ENCODE results near the gene OSCP1. TPM values are rescaled to one million over a fixed set of nuclear protein-coding genes. Genes with fewer than 3 reads are reported as not detected.
A peak's percentile ranks its signal among the peaks of the same experiment; 100 is the strongest.

Gene OSCP1
- total RNA-seq, 1 donor from 2014 or later, result 13.9 TPM

DNA sequence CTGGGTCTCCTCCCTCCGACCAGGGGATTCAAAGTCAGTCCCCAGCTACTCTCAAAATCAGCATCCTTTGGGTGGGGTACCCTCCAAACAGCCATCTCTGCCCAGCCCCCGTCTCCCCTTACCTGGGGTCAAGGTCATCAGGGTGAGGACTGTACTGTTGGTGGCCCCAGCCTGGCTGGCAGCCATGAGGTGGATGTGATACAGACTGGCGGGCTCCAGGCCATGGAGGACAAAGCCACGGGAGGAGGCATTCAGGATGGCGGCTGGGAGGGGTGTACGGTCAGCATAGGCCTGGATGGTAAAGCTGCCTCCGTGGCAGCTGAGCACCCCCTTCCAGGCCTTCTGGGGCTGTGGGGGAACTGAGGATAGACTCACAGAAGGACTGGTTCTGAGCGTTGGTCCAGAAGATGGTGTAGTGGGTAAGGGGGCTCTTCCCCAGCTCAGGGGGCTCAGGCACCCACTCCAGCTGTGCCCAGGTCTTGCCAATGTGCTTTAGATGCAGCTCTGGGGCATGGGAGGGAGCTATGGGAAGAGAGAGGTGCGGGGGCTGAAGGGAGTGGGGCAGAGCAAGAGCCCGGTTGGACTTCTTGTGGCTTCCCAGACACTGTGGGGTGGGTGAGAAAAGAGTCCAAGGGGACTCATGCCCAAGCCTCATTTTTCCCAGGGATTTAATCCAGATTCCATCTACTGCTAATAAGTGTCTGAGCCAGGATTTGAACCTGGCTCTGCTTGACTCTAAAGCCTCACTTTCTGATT is 17.6 kb upstream of the OSCP1 start:
- DNase-seq (ENCODE audit: low read depth), result no peak

GRCh38 chr1:36467027-36467410 is 16.8 kb upstream of the OSCP1 start:
- TF ChIP-seq CTCF (IDR thresholded peaks at IDR 0.05; ENCODE audit: insufficient read depth, low read length, poor library complexity, severe bottlenecking), result no peak

More for the DNA sequence above, 17.6 kb upstream of the OSCP1 start:
- TF ChIP-seq CTCF (IDR thresholded peaks at IDR 0.05; ENCODE audit: insufficient read depth, low read length, poor library complexity, severe bottlenecking), result no peak
- no peak overlapping the region for H3K4me3 ChIP-seq (ENCODE audit: low read depth, low read length)
- peaks cover 7% of the 10 kb centered on the region for H3K27me3 ChIP-seq (ENCODE audit: control insufficient read depth, insufficient read depth, low read length)
- no peaks in the 10 kb centered on the region for H3K36me3 ChIP-seq (ENCODE audit: control insufficient read depth, insufficient read depth, low read length)

GRCh38 chr1:36466370-36467026 is 16.2 kb upstream of the OSCP1 start:
- Histone ChIP-seq H3K27me3 (ENCODE audit: control insufficient read depth, insufficient read depth, low read length) (no peaks in the 10 kb centered on the region), H3K4me3 (ENCODE audit: low read depth, low read length) (no peak overlapping the region), H3K36me3 (ENCODE audit: control insufficient read depth, insufficient read depth, low read length) (no peaks in the 10 kb centered on the region)
- no peak for DNase-seq (ENCODE audit: low read depth)
- TF ChIP-seq CTCF (IDR thresholded peaks at IDR 0.05; ENCODE audit: insufficient read depth, low read length, poor library complexity, severe bottlenecking), result no peak

More at GRCh38 chr1:36467027-36467410, 16.8 kb upstream of the OSCP1 start:
- no peaks in the 10 kb centered on the region for H3K36me3 ChIP-seq (ENCODE audit: control insufficient read depth, insufficient read depth, low read length)
- H3K4me3 ChIP-seq (ENCODE audit: low read depth, low read length), result no peak overlapping the region
- DNase-seq (ENCODE audit: low read depth), result no peak
- H3K27me3 ChIP-seq (ENCODE audit: control insufficient read depth, insufficient read depth, low read length), result peaks cover 3% of the 10 kb centered on the region

DNA sequence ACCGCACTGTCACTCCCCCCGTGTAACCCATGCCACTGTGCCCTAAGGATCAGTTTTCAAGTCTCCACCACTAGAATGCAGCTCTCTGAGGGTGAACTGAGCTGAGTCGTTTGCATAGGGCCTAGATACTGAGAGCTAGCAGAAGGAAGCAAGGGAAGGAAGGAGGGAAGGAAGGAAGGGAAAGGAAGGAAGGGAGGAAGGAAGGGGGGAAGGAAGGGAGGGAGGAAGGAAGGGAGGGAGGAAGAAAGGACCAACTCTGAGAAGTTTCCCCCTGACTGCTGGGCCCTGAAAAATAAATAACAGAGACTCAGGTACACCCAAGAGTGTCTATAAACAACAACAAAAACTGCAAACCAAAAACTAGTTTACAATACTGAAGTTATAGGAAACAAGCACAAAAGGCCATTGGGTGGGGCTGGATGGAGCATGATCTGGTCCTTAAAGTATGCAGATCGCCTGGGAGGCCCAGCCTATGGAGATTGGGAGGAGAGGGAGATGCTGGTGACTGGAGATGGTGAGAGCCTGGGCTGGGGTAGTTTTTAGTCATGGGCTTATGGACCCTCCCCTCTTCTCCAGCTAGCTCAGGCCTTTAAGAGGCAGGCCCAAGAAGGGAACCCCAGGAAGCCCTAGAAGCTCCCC is 15.6 kb upstream of the OSCP1 start:
- no peak for DNase-seq (ENCODE audit: low read depth)
- H3K4me3 ChIP-seq (ENCODE audit: low read depth, low read length), result no peak overlapping the region
- H3K27me3 ChIP-seq (ENCODE audit: control insufficient read depth, insufficient read depth, low read length), result no peaks in the 10 kb centered on the region
- TF ChIP-seq CTCF (IDR thresholded peaks at IDR 0.05; ENCODE audit: insufficient read depth, low read length, poor library complexity, severe bottlenecking), result no peak
- H3K36me3 ChIP-seq (ENCODE audit: control insufficient read depth, insufficient read depth, low read length), result no peaks in the 10 kb centered on the region

DNA sequence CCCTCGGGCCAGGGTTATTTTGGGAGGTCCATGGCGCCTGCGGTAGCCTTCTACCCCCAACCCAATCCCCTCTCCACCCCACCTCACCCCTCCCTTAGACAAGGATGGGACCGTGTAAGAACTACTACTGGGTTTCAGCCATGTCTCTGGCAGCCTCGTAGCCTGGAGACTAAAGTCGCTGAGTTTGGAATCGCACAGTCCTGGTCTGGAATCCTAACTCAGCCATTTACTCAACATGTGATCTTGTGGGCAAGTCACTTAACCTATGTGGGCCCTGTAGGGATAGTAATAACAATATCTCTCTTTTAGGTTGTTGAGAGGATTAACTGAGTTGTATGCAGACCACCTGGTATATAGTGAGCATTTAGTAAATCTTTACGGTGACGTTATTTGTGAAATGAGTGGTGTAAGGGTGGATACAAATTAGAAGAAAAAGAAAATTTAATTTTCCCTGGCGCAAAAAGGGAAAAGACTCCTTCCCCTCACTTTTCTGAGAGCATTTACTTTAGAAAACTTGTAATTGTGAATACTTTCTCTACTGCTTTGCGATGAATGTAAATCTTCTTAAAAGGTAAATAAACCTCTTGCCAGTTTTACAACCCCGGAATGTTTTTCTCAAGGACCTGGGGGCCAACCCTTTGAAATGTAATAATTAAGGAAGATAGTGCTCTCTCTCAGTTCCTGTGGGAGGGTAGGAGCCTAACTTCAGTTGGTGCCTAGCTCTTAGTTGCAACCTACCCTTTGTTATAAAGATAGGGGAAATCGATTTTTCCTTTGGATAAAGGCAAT is 14.5 kb upstream of the OSCP1 start:
- DNase-seq (ENCODE audit: low read depth), result no peak
- no peaks in the 10 kb centered on the region for H3K27me3 ChIP-seq (ENCODE audit: control insufficient read depth, insufficient read depth, low read length)
- H3K36me3 ChIP-seq (ENCODE audit: control insufficient read depth, insufficient read depth, low read length), result no peaks in the 10 kb centered on the region

More for the DNA sequence above, 14.5 kb upstream of the OSCP1 start:
- no peak for TF ChIP-seq CTCF (IDR thresholded peaks at IDR 0.05; ENCODE audit: insufficient read depth, low read length, poor library complexity, severe bottlenecking)
- peak overlapping the region; percentile 84 for H3K4me3 ChIP-seq (ENCODE audit: low read depth, low read length)

Measured in kidney epithelial cell (primary cell).